ENCODE measurements around the gene ZNF579. TPM values are rescaled to one million over a fixed set of nuclear protein-coding genes. Genes with fewer than 3 reads are reported as not detected.

Gene ZNF579
- total and polyA plus RNA-seq, 9 of the 15 experiments (the other 6 are each of a cell fraction or from before 2014, with no cell fraction given): 0.06 to 15.9 (median 1.6) TPM

DNA sequence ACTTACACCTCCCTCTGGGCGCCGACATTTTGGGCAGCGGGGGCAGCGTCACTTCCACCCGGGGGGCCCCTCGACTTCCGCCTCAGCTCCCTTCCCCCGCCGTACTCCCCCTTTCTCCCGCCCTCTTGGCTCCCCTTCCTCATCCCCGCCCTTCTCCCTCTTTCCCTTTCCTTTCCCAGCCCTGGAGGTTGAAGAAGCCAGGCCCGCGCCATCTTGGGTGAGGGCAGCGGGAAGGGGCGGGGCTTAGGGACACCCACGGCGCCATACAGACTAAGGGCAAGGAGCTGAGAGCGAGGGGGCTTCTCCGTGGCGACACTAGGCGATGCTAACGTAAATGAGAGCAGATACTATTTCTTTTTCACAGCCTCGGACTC lies 18.8 kb upstream of the ZNF579 start, which contains the start of gene FIZ1 (continued):
- no peak; a peak in 1 of 4 replicates for TF ChIP-seq ZNF318 (IDR thresholded peaks at IDR 0.05; ENCODE audit: borderline replicate concordance in 1 of 2, low read depth in 1 of 2)
- no peak for TF ChIP-seq RFX1 (IDR thresholded peaks at IDR 0.05)
- TF ChIP-seq FUS (optimal IDR thresholded peaks at IDR 0.05; ENCODE audit: low read depth, low read length): no peak
- TF ChIP-seq SMC3 (conservative IDR thresholded peaks at IDR 0.05; ENCODE audit: insufficient read depth, low read depth, low read length): no peak
- TF ChIP-seq MCM7 (IDR thresholded peaks at IDR 0.05): no peak
- no peak for TF ChIP-seq PATZ1 (CRISPR knock-in tag; IDR thresholded peaks at IDR 0.05; ENCODE audit: borderline replicate concordance)
- TF ChIP-seq WHSC1 (IDR thresholded peaks at IDR 0.05; ENCODE audit: low read length): no peak
- no peak for TF ChIP-seq ZBTB17 (CRISPR knock-in tag; IDR thresholded peaks at IDR 0.05)
- TF ChIP-seq, protein P1, sequence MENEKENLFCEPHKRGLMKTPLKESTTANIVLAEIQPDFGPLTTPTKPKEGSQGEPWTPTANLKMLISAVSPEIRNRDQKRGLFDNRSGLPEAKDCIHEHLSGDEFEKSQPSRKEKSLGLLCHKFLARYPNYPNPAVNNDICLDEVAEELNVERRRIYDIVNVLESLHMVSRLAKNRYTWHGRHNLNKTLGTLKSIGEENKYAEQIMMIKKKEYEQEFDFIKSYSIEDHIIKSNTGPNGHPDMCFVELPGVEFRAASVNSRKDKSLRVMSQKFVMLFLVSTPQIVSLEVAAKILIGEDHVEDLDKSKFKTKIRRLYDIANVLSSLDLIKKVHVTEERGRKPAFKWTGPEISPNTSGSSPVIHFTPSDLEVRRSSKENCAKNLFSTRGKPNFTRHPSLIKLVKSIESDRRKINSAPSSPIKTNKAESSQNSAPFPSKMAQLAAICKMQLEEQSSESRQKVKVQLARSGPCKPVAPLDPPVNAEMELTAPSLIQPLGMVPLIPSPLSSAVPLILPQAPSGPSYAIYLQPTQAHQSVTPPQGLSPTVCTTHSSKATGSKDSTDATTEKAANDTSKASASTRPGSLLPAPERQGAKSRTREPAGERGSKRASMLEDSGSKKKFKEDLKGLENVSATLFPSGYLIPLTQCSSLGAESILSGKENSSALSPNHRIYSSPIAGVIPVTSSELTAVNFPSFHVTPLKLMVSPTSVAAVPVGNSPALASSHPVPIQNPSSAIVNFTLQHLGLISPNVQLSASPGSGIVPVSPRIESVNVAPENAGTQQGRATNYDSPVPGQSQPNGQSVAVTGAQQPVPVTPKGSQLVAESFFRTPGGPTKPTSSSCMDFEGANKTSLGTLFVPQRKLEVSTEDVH (IDR thresholded peaks at IDR 0.05; ENCODE audit: low read depth, partially characterized antibody): peak; percentile 75
- no peak for TF ChIP-seq ATF6 (CRISPR knock-in tag; IDR thresholded peaks at IDR 0.05)
- TF ChIP-seq KLF1 (tag; IDR thresholded peaks at IDR 0.05): no peak
- no peak for TF ChIP-seq ZNF324 (CRISPR knock-in tag; IDR thresholded peaks at IDR 0.05)
- no peak for TF ChIP-seq ARID1B (IDR thresholded peaks at IDR 0.05)

All from K562 (cell line).